Heart right ventricle (tissue), 16 donors: ENCODE results near the gene PODXL2. TPM values are rescaled to one million over a fixed set of nuclear protein-coding genes. Genes with fewer than 3 reads are reported as not detected.

ENCODE experiments used
- ATAC-seq, 8 donors: fragments of 200-7000 bp; cut with Tn5 transposase; one replicate each; pipeline ENCODE4 v1.9.1; 2020; ENCODE audit warnings: mild to moderate bottlenecking in 8 of 8, moderate library complexity in 8 of 8, moderate number of reproducible peaks in 1 of 8
- DNase-seq, 2 donors: peaks; one replicate each; pipeline ENCODE4 v3.0.0-alpha.2; 2020
- H3K27ac ChIP-seq, 10 donors: fragments of 200-600 bp; sonication (generic) in 2 of 10; one replicate each; pipeline versions ENCODE4 v1.5.0 to v1.8.0; 2020 to 2022; ENCODE audit warnings: mild to moderate bottlenecking in 3 of 10
- H3K27me3 ChIP-seq, 7 donors: fragments of 200-600 bp; one replicate each; pipeline ENCODE4 v1.8.0; 2021 to 2022; ENCODE audit warnings: mild to moderate bottlenecking in 2 of 7
- H3K36me3 ChIP-seq, 9 donors: fragments of 200-600 bp; sonication (generic) in 1 of 9; one replicate each; pipeline versions ENCODE4 v1.5.0 to v1.8.0; 2020 to 2022; ENCODE audit warnings: mild to moderate bottlenecking in 2 of 9
- H3K4me1 ChIP-seq, 9 donors: fragments of 200-600 bp; sonication (generic) in 1 of 9; one replicate each; pipeline versions ENCODE4 v1.5.0 to v1.8.0; 2020 to 2022; ENCODE audit warnings: mild to moderate bottlenecking in 4 of 9
- H3K4me3 ChIP-seq, 10 donors: fragments of 200-600 bp; sonication (generic) in 2 of 10; one replicate each; pipeline versions ENCODE4 v1.5.0 to v1.8.0; 2020 to 2022; ENCODE audit warnings: mild to moderate bottlenecking in 7 of 10, moderate library complexity in 2 of 10
- H3K9me3 ChIP-seq, 11 donors: fragments of 200-600 bp in 10 of 11; sonication (generic) in 2 of 11; one replicate each; pipeline versions ENCODE4 v1.5.0 to v1.8.0; 2013 to 2022; ENCODE audit warnings: mild to moderate bottlenecking in 2 of 11, control low read depth in 1 of 11, moderate library complexity in 1 of 11
- WGBS, 2 donors: extraction: QIAGEN DNeasy Blood & Tissue Kit; methylation state at CpG; one replicate each; pipeline ENCODE4 v1.1.7; 2013; ENCODE audit warnings: inconsistent platforms in 1 of 2; 5-methylcytosine and 5-hydroxymethylcytosine counted together
- intact Hi-C, 10 donors: fragments of 100-400 bp; cut with DNase I; formaldehyde crosslinking; loops; one replicate each; pipeline versions ENCODE4 v1.11.1 to v1.14.2; 2022
- polyA plus RNA-seq, 2 donors: library from polyadenylated mRNA; stranded (reverse); fragments of 200-250 nt; gene quantifications; one replicate each; pipeline ENCODE4 v1.2.3, GENCODE V29; 2013
- total RNA-seq, 10 donors: library from RNA; stranded (reverse); fragmentation: NEBNext Ultra II Directional in 3 of 10; extraction: Animal tissue kit (Norgen Biotek cat#: 25700) in 3 of 10; gene quantifications; one replicate each; pipeline versions ENCODE4 v1.2.1 to v1.2.4, GENCODE V29; 2021 to 2023
- TF ChIP-seq, protein P1 (sequence below), 9 donors: fragments of 200-600 bp; sonication (generic) in 2 of 9; IDR thresholded peaks; one replicate each; pipeline versions ENCODE4 v1.5.0 to v1.8.0; 2021 to 2022; ENCODE audit warnings: antibody characterized with exemption in 9 of 9, mild to moderate bottlenecking in 5 of 9, moderate library complexity in 1 of 9
- donor health status: Arrhythmogenic right ventricular cardiomyopathy.
- donor health status: ischemic (EF 13 %, LVEDD 7.1; RV severe dilation, severe dysfunction).
- donor health status: healthy with polysubstance abuse.
- donor health status: DM: no; HTN: yes; CAD: no.
- donor health status: DM: no; HTN: no; CAD: no.
- donor health status: ischemic (EF 25% LVEDD 6.9; RV normal size, moderate dysfunction).
- donor health status: ischemic (EF 25% LVEDD 5.7; RV mildly dilated, moderate dysfunction).
- donor health status: healthy.
- donor health status: DM: yes; HTN: yes; CAD: no.
- donor health status: Ischemic cardiomyopathy.
- donor health status: ischemic (EF 35%, LVEDD 5.7; RV mildly dilated, moderate dysfunction).
- donor health status: nonischemic (EF 11% LVEDD 7.7; RV severe dilation, severe dysfunction).
- donor health status: DM: yes; HTN: yes; CAD: no.
- donor health status: PGD.
- donor health status: ischemic (EF 29% LVEDD 5.4; RV normal size, mild dysfunction).
- donor health status: nonischemic (EF 23%, LVEDD 6.1; RV moderate dilation, normal function).

Gene PODXL2
- total and polyA plus RNA-seq, 12 donors: 0.42 to 4.0 (median 1.5) TPM

DNA sequence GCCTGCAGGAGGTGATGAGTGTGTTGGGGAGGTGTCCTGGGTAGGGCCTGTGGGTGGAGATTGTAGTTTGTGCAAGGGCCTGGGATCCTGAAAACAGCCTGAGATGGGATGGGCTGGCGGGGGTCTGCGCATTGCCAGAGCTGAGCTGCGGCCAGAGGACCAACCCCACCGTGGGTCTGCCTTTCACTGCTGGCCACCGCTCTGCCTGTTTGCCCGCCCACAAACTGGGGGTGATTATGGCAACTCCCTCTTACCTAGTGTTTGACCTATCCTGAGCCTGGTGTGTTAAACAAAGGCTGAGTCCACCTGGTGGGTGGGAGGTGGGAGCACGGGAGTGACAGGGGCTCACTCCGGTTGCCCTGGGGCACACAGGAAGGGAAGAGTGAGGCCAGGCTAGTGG, 53.6 kb downstream of the PODXL2 start:
- H3K9me3 ChIP-seq: no peaks in the 10 kb centered on the region
- H3K4me1 ChIP-seq: peaks cover 0 to 31% (median 3%) of the 10 kb centered on the region in 9 donors
- DNase-seq: no peak
- no peak overlapping the region for H3K27ac ChIP-seq
- TF ChIP-seq, protein P1, sequence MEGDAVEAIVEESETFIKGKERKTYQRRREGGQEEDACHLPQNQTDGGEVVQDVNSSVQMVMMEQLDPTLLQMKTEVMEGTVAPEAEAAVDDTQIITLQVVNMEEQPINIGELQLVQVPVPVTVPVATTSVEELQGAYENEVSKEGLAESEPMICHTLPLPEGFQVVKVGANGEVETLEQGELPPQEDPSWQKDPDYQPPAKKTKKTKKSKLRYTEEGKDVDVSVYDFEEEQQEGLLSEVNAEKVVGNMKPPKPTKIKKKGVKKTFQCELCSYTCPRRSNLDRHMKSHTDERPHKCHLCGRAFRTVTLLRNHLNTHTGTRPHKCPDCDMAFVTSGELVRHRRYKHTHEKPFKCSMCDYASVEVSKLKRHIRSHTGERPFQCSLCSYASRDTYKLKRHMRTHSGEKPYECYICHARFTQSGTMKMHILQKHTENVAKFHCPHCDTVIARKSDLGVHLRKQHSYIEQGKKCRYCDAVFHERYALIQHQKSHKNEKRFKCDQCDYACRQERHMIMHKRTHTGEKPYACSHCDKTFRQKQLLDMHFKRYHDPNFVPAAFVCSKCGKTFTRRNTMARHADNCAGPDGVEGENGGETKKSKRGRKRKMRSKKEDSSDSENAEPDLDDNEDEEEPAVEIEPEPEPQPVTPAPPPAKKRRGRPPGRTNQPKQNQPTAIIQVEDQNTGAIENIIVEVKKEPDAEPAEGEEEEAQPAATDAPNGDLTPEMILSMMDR (IDR thresholded peaks at IDR 0.05): no peak
- peaks cover 0 to 30% (median 8%) of the 10 kb centered on the region in 9 donors for H3K36me3 ChIP-seq
- H3K4me3 ChIP-seq: no peak overlapping the region
- no peaks in the 10 kb centered on the region for H3K27me3 ChIP-seq
- WGBS, 2 donors: 91 to 92% methylated on average over 8 of the region's 8 CpGs
- no peak for ATAC-seq
- intact Hi-C loops: loop anchor here in 1 of 10 donors (10.0 kb wide), 1 partner anchor 142 kb away; the partner anchor contains the start of gene MGLL

DNA sequence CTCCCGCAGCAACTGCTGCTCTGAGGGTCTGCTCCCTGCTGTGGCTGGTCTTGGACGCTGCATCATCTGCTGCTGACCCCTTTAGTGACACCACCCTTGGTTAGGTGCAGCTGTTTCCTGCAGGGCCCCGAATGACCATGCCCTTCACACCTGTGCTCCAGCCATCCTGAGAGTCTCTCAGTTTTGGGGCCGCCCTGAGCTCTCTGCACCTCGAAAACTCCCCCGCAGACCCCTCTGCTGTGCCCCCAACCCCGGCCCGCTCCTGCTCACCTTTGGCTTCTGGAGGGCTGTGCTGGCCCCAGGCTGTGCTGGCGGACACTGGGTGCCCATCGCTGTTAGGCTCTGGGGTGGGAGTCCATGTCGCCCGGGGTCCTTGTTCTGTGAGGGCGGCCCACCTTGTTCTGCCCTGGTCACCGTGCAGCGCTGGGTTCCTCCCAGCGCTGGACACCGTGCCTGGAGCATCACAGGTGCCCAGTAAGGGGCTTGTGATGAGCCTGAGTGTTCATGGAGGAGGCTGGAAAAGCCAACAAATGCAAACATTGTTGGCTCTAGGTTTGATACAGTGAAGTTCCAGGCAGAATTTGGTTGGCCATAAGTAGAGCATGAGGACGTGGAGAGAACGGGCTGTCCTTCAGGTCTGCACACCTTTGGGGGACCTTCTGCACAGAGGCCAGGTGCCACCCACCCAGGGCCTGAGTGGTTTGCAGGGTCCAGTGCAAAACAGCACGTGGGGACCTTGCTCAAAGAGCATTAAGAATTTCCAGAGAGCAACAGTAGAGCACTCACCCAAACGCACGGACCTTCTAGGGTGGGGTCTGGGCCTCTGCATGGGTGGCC, 56.1 kb downstream of the PODXL2 start:
- peaks cover 0 to 18% (median 0%) of the 10 kb centered on the region in 9 donors for H3K36me3 ChIP-seq
- no peak overlapping the region for H3K4me3 ChIP-seq
- H3K27ac ChIP-seq: no peak overlapping the region
- no peak for ATAC-seq
- no peak for DNase-seq
- no peaks in the 10 kb centered on the region for H3K27me3 ChIP-seq
- intact Hi-C loops: loop anchor here in 1 of 10 donors (10.0 kb wide), 1 partner anchor 140 kb away; the partner anchor contains the start of gene MGLL
- H3K9me3 ChIP-seq: no peaks in the 10 kb centered on the region
- H3K4me1 ChIP-seq: peaks cover 0 to 25% (median 14%) of the 10 kb centered on the region in 9 donors
- WGBS, 2 donors: 75 to 76% methylated on average over 22 of the region's 22 CpGs
- TF ChIP-seq, protein P1 (IDR thresholded peaks at IDR 0.05): no peak

DNA sequence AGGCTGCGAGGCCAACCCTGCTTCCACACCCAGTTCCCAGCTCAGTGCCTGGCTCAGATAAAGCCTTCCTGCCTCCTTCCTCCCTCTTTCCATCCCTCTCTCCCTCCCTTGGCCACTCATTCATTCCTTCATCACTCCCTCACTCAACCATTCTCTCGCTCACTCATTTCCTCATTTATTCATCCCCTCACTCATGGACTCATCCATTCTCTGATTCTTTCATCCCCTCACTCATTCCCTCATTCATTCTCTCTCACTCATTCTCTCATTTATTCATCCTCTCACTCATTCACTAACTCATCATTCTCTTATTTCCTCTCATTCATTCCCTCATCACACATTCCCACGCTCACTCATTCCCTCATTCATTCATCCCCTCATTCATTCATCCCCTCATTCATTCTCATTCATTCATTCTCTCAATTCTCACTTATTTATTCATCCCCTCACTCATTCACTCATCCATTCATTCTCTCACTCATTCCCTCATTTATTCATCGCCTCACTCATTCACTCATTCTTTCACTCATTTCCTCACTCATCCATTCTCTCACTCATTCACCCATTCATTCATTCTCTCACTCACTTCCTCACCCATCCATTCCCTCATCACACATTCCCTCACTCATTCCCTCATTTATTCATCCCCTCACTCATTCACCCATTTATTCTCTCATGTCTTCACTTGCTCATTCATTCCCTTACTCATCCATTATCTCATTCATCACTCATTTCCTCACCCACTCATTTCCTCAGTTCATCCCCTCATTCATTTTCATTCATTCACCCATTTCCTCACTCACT, 56.9 kb downstream of the PODXL2 start:
- no peak overlapping the region for H3K4me3 ChIP-seq
- TF ChIP-seq, protein P1 (IDR thresholded peaks at IDR 0.05): no peak
- peaks cover 0 to 22% (median 2%) of the 10 kb centered on the region in 9 donors for H3K36me3 ChIP-seq
- no peak overlapping the region for H3K27ac ChIP-seq
- no peaks in the 10 kb centered on the region for H3K9me3 ChIP-seq
- no peaks in the 10 kb centered on the region for H3K27me3 ChIP-seq
- 81% methylated on average over 4 of the region's 4 CpGs for WGBS, 2 donors
- ATAC-seq (no peak), DNase-seq (no peak)
- peaks cover 5 to 33% (median 17%) of the 10 kb centered on the region in 9 donors for H3K4me1 ChIP-seq
- intact Hi-C loops: loop anchor here in 1 of 10 donors (10.0 kb wide), 1 partner anchor 139 kb away; the partner anchor contains the start of gene MGLL

DNA sequence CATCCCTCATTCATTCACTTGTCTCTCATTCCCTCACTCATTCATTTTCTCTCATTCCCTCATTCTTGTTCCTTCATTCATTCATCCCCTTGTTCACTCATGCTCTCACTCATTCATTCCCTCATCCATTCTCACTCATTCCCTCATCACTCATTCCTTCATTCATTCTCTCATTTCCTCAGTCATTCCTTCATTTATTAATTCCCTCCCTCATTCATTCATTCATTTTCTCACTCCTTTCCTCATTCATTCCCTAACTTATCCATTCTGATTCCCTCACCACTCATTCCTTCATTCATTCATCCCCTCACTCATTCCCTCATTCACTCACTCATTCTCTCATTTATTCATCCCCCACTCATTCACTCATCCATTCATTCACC, 57.5 kb downstream of the PODXL2 start:
- peaks cover 5 to 39% (median 17%) of the 10 kb centered on the region in 9 donors for H3K4me1 ChIP-seq
- peaks cover 0 to 27% (median 4%) of the 10 kb centered on the region in 9 donors for H3K36me3 ChIP-seq
- H3K4me3 ChIP-seq: no peak overlapping the region
- no peaks in the 10 kb centered on the region for H3K27me3 ChIP-seq
- TF ChIP-seq, protein P1 (IDR thresholded peaks at IDR 0.05): no peak
- H3K9me3 ChIP-seq: no peaks in the 10 kb centered on the region
- H3K27ac ChIP-seq: no peak overlapping the region
- ATAC-seq: no peak
- intact Hi-C loops: loop anchor here in 1 of 10 donors (10.0 kb wide), 1 partner anchor 138 kb away; the partner anchor contains the start of gene MGLL
- no peak for DNase-seq
